Endothelial cell of umbilical vein (primary cell): ENCODE measurements around the gene ELOVL2. TPM values are rescaled to one million over a fixed set of nuclear protein-coding genes. Genes with fewer than 3 reads are reported as not detected.

Experiments used
- BruUV-seq: library from RNA; stranded (reverse); fragments of 400-500 nt; replicated peaks from 2 replicates; lab custom pipeline; 2021; lab: Mats Ljungman, UMichigan
- CTCF ChIA-PET: fragments of 300-600, 350-600 bp; sonication (Branson Sonifier 250); formaldehyde crosslinking; loops from one replicate; lab custom pipeline; 2021; ENCODE audit warnings: antibody characterized with exemption, inconsistent platforms; lab: Charles Lee
- POLR2A ChIA-PET: fragments of 300-600, 350-600 bp; sonication (Branson Sonifier 250); formaldehyde crosslinking; loops from one replicate; lab custom pipeline; 2021; ENCODE audit warnings: antibody characterized with exemption, inconsistent platforms; lab: Charles Lee
- DNase-seq: peaks from one replicate; pipeline ENCODE4 v3.0.0-alpha.2; 2011; ENCODE audit warnings: low read depth, low spot score
- FAIRE-seq: peaks from 2 replicates; lab custom pipeline; 2011; peaks lifted over from hg19 to GRCh38; lab: Jason Lieb, UNC
- H2AFZ ChIP-seq: 2 replicates; pipeline ENCODE4 v1.6.0; 2012; ENCODE audit warnings: low read depth, low read length, control low read depth, inconsistent platforms
- H3K27ac ChIP-seq: 2 replicates; pipeline ENCODE4 v1.5.1; 2011; ENCODE audit warnings: low read depth, mild to moderate bottlenecking, control low read depth, low read length, moderate library complexity; ENCODE audit not compliant: insufficient read depth
- H3K27me3 ChIP-seq, 2 experiments: 2 replicates each; pipeline versions ENCODE4 v1.6.0 to v1.6.1; 2011; ENCODE audit warnings: low read length in 2 of 2, mixed read lengths in 1 of 2; ENCODE audit not compliant: control insufficient read depth in 2 of 2, insufficient read depth in 2 of 2
- H3K36me3 ChIP-seq, 2 experiments: 2 replicates in 1 of 2; 3 replicates in 1 of 2; pipeline ENCODE4 v1.5.1; 2011; ENCODE audit warnings: low read length in 2 of 2, mild to moderate bottlenecking in 1 of 2, moderate library complexity in 1 of 2; ENCODE audit not compliant: control insufficient read depth in 2 of 2, insufficient read depth in 2 of 2; ENCODE audit errors: extremely low read depth in 1 of 2
- H3K4me1 ChIP-seq: 3 replicates; pipeline ENCODE4 v1.5.1; 2011; ENCODE audit warnings: mild to moderate bottlenecking, low read length; ENCODE audit not compliant: control insufficient read depth, insufficient read depth; ENCODE audit errors: extremely low read depth
- H3K4me2 ChIP-seq: 2 replicates; pipeline ENCODE4 v1.6.1; 2011; ENCODE audit warnings: low read length, control low read depth, mixed read lengths; ENCODE audit not compliant: insufficient read depth
- H3K4me3 ChIP-seq, 3 experiments: fragments of 200-600 bp in 1 of 3; sonication (generic), shearing (Covaris generic) in 1 of 3; replicated peaks in 1 of 3; 2 replicates each; pipeline ENCODE4 v1.5.1; 2011 to 2016; ENCODE audit warnings: control low read depth in 3 of 3, low read length in 3 of 3, mild to moderate bottlenecking in 2 of 3, inconsistent platforms in 1 of 3, low read depth in 1 of 3, moderate library complexity in 1 of 3; ENCODE audit not compliant: insufficient read depth in 1 of 3
- H3K79me2 ChIP-seq: 2 replicates; pipeline ENCODE4 v1.6.0; 2012; ENCODE audit warnings: low read length, inconsistent platforms; ENCODE audit not compliant: control insufficient read depth, insufficient read depth
- H3K9ac ChIP-seq: replicated peaks from 2 replicates; pipeline ENCODE3; 2011; ENCODE audit warnings: low read length, control low read depth; ENCODE audit not compliant: insufficient read depth; ENCODE audit errors: extremely low read depth
- H3K9me1 ChIP-seq: replicated peaks from 3 replicates; pipeline ENCODE4 v1.6.0; 2011; ENCODE audit warnings: mild to moderate bottlenecking, low read length; ENCODE audit not compliant: control insufficient read depth, insufficient read depth; ENCODE audit errors: extremely low read depth
- H3K9me3 ChIP-seq: replicated peaks from 2 replicates; pipeline ENCODE4 v1.5.1; 2012; ENCODE audit warnings: low read length, inconsistent platforms; ENCODE audit not compliant: control insufficient read depth, insufficient read depth
- H4K20me1 ChIP-seq: replicated peaks from 2 replicates; pipeline ENCODE3; 2011; ENCODE audit warnings: mild to moderate bottlenecking, low read length; ENCODE audit not compliant: control insufficient read depth, insufficient read depth; ENCODE audit errors: extremely low read depth
- EZH2 ChIP-seq: IDR thresholded peaks from 2 replicates; pipeline ENCODE4 v1.6.1; 2012; ENCODE audit warnings: borderline replicate concordance, low read depth, mild to moderate bottlenecking, moderate library complexity, low read length, inconsistent platforms; ENCODE audit not compliant: severe bottlenecking
- FOS ChIP-seq: IDR thresholded peaks from 2 replicates; pipeline ENCODE4 v1.6.1; 2011; ENCODE audit warnings: mild to moderate bottlenecking, low read length, moderate library complexity, borderline replicate concordance; ENCODE audit not compliant: insufficient read depth
- GATA2 ChIP-seq: IDR thresholded peaks from 2 replicates; pipeline ENCODE4 v1.7.0; 2011; ENCODE audit warnings: low read depth, mild to moderate bottlenecking, moderate library complexity, mixed read lengths, low read length; ENCODE audit not compliant: insufficient read length, insufficient read depth
- JUN ChIP-seq: IDR thresholded peaks from 2 replicates; pipeline ENCODE4 v1.6.1; 2011; ENCODE audit warnings: borderline replicate concordance, low read depth; ENCODE audit not compliant: insufficient read length, insufficient read depth
- MYC ChIP-seq: IDR thresholded peaks from one replicate; pipeline ENCODE4 v1.6.1; 2011; ENCODE audit warnings: mild to moderate bottlenecking, low read depth, low read length
- POLR2A ChIP-seq: IDR thresholded peaks from 2 replicates; pipeline ENCODE4 v1.6.1; 2012; ENCODE audit warnings: low read depth, mild to moderate bottlenecking, control low read depth, low read length
- POLR2AphosphoS5 ChIP-seq: IDR thresholded peaks from 2 replicates; pipeline ENCODE4 v1.6.1; 2012; ENCODE audit warnings: low read depth, mild to moderate bottlenecking, control low read depth, low read length, moderate library complexity; ENCODE audit not compliant: insufficient read depth
- dilution Hi-C: fragments of 300-500 bp; cut with MboI; formaldehyde crosslinking; loops from one replicate; pipeline ENCODE4 v1.15.0; 2019; ENCODE audit warnings: low sequenced_read_pairs; ENCODE audit not compliant: extremely low pct_ligation_motif_present
- intact Hi-C: fragments of 100-400 bp; cut with micrococcal nuclease; formaldehyde crosslinking; loops from one replicate; pipeline ENCODE4 v1.10.0; 2022
- polyA plus RNA-seq, 4 experiments: library from polyadenylated mRNA; depleted of rRNA in 3 of 4; stranded (reverse) in 3 of 4; unstranded in 1 of 4; fragments of >200 nt; gene quantifications; 2 replicates each; pipeline versions ENCODE4 v1.2.1 to v1.2.3, GENCODE V29; 2011 to 2012; ENCODE audit warnings: missing spikeins in 1 of 4
- total RNA-seq: library from RNA; stranded (reverse); gene quantifications from 2 replicates; pipeline ENCODE4 v1.2.3, GENCODE V29; 2021
- TF ChIP-seq, protein P1 (sequence below): IDR thresholded peaks from 2 replicates; pipeline ENCODE4 v1.6.1; 2011; ENCODE audit not compliant: insufficient read depth, insufficient read length
- TF ChIP-seq, protein P2 (sequence below), 2 donors: IDR thresholded peaks; 1 replicate in 1 of 2; 2 replicates in 1 of 2; pipeline ENCODE4 v1.5.1; 2011; ENCODE audit warnings: low read length in 2 of 2, mild to moderate bottlenecking in 2 of 2, moderate library complexity in 2 of 2, control low read depth in 1 of 2, inconsistent platforms in 1 of 2, low read depth in 1 of 2; ENCODE audit not compliant: insufficient read depth in 1 of 2; ENCODE audit errors: extremely low read depth in 1 of 2

ELOVL2 gene
- total and polyA plus RNA-seq, 2 donors (not counting 3 experiments of a cell fraction or from before 2014, with no cell fraction given), result not detected

GRCh38 chr6:11016452-11016851 is 27.7 kb downstream of the ELOVL2 start:
- Histone ChIP-seq H2AFZ (no peak overlapping the region), H3K36me3 (no peaks in the 10 kb centered on the region), H3K27me3 (peaks cover 4 to 7% of the 10 kb centered on the region in 2 experiments), H3K9ac (no peak overlapping the region), H3K27ac (no peak overlapping the region), H3K9me1 (no peaks in the 10 kb centered on the region), H3K4me2 (no peak overlapping the region), H4K20me1 (no peaks in the 10 kb centered on the region), H3K9me3 (no peaks in the 10 kb centered on the region), H3K4me1 (no peaks in the 10 kb centered on the region), H3K4me3 (no peak overlapping the region), H3K79me2 (no peaks in the 10 kb centered on the region)
- DNase-seq (no peak), FAIRE-seq (no peak)
- CTCF ChIA-PET, result interaction anchor here (1.1 kb wide), 1 partner anchor 52 kb away, joined by 4 read pairs; no protein-coding TSS in a partner anchor
- BruUV-seq, result no TSS peak
- intact Hi-C loops, result no loop called here
- POLR2A ChIA-PET, result no interaction called here
- dilution Hi-C loops, result no loop called here
- TF ChIP-seq EZH2 (no peak), POLR2AphosphoS5 (no peak), GATA2 (no peak), POLR2A (no peak)
- TF ChIP-seq, protein P1, sequence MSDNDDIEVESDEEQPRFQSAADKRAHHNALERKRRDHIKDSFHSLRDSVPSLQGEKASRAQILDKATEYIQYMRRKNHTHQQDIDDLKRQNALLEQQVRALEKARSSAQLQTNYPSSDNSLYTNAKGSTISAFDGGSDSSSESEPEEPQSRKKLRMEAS, result no peak

GRCh38 chr6:11015102-11015501 is 29.0 kb downstream of the ELOVL2 start:
- Histone ChIP-seq H3K36me3 (no peaks in the 10 kb centered on the region), H3K4me3 (no peak overlapping the region), H4K20me1 (no peaks in the 10 kb centered on the region), H3K9me1 (no peaks in the 10 kb centered on the region), H2AFZ (no peak overlapping the region), H3K79me2 (no peaks in the 10 kb centered on the region), H3K4me1 (no peaks in the 10 kb centered on the region), H3K4me2 (no peak overlapping the region), H3K27me3 (peaks cover 4 to 7% of the 10 kb centered on the region in 2 experiments), H3K9me3 (no peaks in the 10 kb centered on the region), H3K27ac (no peak overlapping the region), H3K9ac (no peak overlapping the region)
- FAIRE-seq (no peak), DNase-seq (no peak)
- BruUV-seq, result no TSS peak
- TF ChIP-seq EZH2 (no peak), GATA2 (no peak), POLR2A (no peak), FOS (no peak), MYC (no peak), POLR2AphosphoS5 (no peak), JUN (no peak)
- TF ChIP-seq, protein P2, sequence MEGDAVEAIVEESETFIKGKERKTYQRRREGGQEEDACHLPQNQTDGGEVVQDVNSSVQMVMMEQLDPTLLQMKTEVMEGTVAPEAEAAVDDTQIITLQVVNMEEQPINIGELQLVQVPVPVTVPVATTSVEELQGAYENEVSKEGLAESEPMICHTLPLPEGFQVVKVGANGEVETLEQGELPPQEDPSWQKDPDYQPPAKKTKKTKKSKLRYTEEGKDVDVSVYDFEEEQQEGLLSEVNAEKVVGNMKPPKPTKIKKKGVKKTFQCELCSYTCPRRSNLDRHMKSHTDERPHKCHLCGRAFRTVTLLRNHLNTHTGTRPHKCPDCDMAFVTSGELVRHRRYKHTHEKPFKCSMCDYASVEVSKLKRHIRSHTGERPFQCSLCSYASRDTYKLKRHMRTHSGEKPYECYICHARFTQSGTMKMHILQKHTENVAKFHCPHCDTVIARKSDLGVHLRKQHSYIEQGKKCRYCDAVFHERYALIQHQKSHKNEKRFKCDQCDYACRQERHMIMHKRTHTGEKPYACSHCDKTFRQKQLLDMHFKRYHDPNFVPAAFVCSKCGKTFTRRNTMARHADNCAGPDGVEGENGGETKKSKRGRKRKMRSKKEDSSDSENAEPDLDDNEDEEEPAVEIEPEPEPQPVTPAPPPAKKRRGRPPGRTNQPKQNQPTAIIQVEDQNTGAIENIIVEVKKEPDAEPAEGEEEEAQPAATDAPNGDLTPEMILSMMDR (IDR thresholded peaks at IDR 0.05; ENCODE audit: extremely low read depth in 1 of 2, insufficient read depth in 1 of 2, low read depth in 1 of 2, low read length in 2 of 2), result no peak
- TF ChIP-seq, protein P1, result no peak
- ChIA-PET POLR2A (no interaction called here), CTCF (no interaction called here)
- dilution Hi-C loops (no loop called here), intact Hi-C loops (no loop called here)
